NCI-H146 treated with DMSO at 0.1 percent for 48 hours (cell line): ENCODE measurements around the gene VPS13D.
A peak's percentile ranks its signal among the peaks of the same experiment; 100 is the strongest.

Experiments
- DNase-seq: peaks from one replicate; lab custom pipeline; 2025; ENCODE audit not compliant: unreplicated experiment; lab: John Stamatoyannopoulos, UW

The VPS13D gene

DNA sequence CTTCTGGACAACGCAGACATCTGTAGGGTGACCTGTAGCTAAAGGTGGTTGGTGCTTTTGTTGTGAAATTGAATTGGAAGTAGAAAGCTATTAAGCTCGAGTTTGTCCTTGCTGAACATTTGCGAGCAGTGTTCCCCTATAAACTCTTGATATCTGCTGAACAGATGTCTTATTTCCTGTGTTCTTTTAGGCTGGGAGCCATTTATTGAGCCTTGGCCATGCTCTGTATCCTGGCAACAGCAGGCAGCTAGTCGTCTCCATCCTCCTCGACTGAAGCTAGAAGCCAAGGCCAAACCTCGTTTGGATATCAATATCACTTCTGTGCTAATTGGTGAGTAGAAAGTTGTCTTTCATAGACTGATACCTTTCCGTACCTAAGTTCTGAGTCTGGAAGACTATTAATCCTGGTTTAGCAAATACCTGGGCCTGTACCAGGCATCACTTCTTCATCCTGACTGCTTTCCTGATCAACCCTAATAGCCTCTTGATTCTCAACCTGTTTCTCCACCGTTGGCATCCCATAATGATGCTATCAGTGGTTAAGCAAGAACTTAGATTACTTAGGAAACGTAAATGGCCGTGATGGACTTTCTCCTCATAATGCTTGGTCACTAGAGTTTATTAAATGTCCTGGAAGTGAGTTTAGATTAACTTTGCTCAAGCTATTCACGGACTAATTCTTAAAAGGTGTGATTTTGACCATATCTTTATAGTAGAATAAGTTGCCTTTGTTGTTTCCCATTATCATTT lies 103.4 kb downstream of the VPS13D start:
- no peak for DNase-seq

DNA sequence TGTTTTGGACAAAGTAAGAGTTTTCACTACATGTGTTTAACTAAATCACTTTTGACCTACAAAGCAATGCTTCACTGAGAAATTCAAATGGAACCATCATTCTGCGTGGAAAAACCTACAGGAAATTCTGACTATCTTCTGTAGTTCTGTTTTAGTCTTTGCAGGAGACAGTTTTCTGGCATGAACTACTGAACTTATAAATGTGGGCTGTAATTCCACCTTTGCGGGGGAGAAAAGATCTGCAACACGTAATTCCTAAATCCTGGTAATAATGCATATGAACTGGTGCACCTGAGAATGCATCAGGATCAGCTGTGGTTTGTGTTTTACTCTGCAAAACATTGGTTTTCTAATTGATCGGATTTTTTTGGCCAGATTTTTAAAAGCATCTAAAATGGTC lies 106.0 kb downstream of the VPS13D start:
- no peak for DNase-seq

DNA sequence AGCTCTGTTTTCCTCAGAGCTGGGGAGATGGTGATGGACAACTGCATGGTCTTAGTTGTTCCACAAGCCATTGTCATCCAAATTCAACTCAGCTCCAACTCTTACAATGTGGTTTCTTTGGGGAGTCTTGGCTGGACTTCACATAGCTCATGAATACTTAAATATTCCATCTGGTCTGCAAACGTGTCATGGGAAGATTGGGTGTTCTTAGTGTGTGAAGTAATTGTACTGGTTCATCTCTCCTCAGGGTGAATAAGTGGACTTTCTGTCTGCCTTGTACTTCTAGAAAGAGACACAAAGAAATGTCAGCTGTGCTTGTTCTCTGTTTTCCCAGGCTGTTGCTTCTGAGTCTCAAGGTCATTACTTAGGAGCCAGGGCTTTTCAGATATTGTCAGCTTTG lies 106.6 kb downstream of the VPS13D start:
- DNase-seq, result no peak

DNA sequence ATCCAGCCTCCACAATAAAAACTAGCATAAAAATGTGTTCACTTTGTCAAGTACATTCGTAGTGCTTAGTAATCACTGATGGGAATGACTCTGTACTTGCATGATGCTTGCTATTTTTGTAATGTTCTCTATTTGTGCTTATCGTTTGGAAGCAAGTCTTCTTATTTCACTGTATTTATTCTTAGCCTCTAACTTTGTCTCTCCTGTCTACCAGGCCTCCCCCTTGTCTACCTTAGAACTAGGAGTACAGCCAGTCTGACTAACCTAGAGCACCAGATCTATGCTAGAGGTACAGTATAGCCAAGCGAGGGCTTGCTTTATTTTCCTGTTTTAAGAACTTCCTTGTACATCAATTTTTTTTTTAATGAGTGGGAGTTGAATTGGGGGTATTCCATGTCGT lies 108.2 kb downstream of the VPS13D start:
- DNase-seq, result no peak

DNA sequence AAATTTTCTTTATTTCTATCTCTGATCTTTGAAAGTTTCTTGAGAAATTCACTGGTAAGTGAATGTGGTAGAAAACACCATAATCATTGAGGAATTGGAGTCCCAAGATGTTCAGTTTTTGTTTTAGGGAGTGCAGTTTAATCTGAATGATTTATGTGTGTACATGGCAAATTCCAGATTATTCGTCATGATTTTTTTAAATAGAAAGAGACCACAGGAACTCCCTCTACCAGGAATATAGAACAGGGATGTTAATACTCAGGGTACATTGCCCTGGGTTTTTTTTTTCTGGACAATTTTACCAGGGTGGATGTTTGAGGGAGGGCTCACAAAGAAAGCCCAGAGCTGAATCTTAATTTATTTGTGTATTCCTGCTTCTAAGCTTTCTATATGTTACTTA lies 109.0 kb downstream of the VPS13D start:
- no peak for DNase-seq

DNA sequence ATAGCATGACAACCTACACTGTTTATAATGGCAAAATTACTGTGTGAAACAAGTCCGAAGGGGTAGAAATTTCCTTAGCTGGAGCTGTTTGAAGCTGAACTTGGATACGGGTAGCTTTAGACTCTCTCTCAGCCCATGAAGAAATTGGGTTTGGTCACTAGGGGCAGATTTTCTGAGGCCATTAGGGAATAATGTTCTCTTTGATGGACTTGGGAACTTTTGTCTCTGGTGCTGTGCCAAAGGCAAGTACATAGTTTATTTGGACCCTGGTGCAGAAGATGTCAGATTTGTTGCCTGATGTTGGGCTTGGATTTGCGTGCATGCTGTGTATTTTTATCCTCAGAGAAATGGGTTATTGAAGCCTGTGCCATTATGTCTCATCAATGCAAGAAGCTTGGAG lies 109.6 kb downstream of the VPS13D start:
- no peak for DNase-seq

DNA sequence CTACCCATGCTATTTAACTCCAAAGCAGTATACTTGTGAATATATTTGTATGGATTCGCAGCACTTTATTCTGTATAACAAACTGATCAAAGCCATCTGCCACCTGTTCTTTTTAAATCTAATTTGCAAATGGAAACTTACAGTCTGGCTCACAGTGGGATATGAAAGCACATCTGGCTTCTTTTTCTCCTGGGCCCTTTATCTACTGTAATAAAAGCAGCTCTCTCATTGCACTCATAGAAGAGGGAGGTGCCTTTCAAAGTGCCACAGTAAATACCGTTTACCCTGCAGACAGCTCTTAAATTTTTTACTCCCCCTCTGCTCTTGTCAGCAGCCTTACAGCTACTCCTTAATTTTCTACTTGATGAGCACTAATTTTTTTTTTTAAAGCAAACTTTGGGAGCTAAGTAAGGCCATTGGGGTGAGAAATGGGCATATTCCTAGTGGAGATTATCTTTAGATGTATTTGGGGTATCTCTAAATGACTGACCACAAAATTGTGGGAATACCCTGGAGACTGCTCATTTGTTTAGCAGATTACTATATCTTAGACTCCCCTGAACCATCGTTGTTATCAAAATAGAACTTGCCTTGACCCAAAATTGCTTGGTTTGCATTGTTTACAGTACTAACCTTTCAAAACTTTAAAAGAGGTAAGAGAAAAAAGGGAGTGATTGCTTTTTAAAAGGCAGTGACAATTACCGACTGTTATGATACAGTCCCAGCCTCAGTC lies 110.1 kb downstream of the VPS13D start:
- DNase-seq, result peak; percentile 33

DNA sequence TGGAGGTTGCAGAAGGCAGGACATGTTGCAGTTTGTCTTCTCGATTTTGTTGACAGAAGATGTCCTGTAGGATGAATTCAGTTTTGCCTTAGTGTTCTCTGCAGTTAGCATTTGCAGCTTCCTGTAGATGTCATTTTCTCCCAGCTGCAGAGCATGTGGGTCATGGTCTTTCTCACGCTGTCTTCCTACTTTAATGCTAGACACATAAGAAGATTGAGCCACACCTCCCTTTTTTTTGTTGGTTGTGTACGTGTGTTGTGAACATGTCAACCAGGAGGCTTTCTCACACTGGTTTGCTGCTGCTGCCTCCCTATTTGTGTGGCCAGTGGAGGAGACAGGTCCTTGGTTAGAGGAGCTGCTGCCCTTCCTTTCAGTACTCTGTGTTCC lies 110.7 kb downstream of the VPS13D start:
- no peak for DNase-seq

DNA sequence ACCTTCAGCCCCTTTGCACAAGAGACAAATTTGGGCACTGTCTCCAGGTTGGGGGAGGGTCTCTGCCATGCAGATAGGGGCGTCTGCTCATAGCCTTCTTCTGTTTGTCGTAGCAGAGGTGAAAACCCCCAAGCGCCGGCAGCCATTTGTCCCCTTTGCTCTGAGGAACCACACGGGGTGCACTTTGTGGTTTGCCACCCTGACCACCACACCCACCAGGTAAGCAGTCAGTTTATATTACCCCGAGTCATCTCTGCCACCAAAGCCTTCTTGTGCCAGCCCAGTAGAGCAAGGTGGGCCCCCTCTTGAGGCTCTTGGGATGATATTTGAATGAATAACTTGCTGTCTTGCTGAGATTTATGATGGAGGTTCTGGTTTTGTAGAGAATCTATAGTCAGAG lies 111.8 kb downstream of the VPS13D start:
- DNase-seq, result no peak

DNA sequence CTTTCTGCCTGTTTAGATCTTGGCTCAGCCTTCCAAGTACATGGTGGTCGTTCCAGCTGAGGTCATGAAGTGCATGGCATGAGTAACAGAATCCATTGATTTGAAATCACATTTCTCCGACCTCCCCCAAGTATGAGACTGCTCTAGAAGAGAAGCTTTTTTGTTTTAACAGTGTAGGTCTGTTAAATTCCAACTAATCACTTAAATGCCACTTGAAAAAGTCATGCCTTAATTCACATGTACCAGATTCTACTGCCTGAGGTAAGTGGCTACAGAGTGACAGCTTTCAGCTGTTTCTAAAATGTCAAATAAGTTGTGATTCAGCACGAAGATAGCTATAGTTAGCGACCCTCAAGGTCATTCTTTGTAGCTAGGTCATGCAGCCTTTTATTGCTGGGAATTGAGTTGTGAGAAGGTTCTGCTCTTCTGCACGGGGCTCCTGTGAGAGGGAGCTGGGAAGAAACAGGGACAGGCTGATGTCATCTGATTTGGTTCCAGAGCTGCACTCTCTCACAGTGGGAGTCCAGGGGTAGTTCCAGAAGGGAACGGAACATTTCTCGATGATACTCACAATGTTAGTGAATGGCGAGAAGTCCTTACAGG lies 112.7 kb downstream of the VPS13D start:
- no peak for DNase-seq

DNA sequence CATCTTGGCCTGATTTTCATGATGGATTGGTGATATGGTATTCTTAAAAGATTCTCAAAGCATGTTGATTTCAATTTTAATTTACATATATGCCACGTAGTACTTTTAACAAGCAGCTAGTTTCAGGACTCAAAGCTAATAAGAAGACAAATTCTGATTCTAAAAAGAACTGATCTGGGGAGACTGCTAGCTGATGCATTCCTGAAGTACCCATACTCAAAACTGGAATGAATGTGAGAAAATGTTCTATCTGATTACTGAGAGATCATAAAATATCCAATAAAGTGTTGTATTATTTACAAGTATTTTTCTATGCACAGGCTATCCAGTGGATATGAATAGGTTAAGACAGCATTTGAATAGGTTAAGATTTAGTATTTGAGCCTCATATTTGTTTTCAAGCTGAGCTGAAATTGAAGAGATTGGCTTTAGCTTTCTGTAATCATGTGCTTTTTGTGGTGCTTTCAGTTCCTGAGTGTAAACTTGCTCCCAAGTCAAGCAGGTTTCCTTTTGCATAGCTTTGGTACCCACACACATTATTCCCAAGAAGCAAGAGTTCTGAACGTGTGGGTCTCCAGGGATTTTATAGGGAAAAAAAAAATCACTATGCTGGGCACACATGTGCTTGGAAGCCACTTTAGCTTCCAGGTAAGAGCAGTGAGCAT lies 114.1 kb downstream of the VPS13D start:
- DNase-seq, result no peak

DNA sequence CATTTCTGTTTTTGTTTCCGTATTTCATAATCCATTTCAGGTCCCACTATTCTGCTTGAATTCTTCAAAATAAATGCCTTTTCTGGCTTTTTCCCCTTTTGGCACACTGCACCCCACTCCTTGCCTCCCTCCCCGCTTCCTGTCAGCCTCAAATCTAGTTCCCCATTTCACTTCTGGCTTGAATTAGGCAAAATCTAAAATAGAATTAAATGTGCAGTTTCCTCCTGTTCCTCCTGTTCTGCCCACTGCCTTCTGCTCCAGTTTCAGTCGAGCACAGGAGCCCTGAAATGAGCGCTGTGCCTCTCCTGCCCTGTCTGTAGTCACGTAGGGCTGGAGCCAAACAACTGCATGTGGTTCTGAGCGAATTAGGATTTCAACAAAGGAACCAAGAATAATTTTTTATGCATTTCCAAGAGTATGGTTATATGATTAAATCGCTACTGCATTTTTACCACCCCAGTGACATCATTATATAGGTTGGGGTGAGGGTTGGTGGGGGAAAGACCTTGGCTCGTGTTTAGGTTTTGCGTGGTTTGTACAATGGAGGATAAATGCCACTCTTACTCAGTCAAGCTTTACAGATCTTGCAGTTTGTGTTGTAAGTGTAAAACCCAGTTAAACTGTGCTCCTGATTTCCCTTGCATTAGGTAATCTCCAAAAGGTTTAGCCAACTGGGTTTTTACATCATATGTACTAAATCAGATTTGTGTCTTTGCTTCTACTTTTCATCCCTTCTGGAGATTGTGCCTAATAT lies 114.9 kb downstream of the VPS13D start:
- no peak for DNase-seq

DNA sequence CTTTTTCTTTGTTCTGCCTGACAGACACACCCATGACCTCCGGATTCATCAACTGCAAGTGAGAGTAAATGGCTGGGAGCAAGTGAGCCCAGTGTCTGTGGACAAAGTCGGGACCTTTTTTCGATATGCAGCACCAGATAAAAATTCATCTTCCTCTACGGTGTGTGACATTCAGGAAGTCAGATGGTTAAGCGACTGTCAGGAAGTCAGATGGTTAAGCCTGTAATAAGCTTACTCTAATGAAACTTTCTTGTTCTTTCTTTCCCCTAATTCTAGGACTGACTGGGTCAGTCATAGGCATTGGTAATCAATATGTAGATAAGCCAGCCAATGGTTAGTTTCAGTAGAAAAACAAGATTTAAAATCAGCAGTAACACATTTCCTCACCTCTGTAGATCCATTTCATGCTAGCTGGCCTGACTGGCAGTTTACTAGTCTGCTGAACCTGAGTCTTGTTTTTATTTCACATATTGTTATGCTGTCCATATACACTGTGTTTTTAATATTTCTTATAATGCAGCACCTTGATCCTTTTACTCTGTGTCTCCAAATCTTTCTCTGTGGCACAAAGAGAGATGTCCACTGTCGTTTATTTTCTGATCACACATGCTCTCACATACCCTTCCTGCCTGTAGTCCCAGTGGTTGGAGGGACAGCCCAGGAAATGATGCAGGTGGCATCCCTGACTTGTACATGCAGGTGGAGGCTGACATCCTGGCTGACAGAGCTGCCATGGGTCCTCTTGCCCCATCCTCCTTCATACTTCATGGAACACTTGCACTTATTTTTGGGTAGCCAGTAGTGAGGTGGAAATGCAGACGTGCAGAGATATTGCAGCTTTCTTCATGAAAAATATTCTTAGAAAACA lies 115.8 kb downstream of the VPS13D start:
- DNase-seq, result no peak

DNA sequence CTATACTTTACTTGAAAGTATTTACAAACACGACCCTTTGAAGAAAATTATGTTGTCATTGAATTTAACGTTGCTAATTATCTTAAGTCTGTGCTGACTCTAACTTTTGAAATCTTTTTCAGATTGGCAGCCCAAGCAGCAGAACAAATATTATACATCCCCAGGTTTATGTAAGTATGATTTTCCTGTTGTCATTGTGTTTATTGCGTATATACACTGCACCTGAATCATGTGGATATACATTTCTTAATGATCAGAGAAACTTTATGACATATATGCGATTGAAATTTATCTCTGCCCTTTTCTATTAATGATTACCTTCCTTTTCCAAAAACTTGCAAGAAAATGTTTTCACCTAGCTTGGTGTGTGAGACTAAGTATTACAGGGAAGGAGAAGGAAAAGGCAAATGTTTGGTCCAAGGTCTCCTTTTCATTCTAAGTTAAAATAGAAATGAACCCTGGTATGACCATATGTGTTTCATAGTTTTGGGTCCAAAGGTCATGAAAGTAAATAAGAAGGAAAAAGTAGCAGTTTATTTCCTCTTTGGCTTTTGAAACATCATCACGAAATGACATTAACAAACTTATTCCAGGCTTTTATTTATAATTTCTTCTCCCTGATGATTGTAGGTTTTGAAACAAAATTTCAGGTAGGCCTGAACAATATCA lies 116.8 kb downstream of the VPS13D start:
- no peak for DNase-seq

DNA sequence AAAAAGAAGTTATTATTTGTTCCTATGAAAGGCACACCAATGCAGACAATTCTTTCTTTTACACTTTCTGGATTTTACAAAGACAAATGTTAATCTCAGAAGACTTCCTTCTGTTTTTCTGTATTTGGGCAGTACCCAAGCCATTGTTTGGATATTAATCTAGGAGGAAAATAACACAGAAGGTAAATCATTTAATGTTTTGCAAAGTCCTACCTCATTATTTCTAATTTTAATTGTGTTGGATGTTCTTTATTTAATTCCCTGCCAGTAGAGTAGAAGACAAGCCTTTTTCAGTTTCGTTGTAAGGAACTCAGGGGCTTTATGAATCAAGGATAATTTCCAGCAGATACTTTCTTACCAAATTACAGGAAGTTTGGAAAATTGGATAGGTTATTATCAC lies 118.3 kb downstream of the VPS13D start:
- no peak for DNase-seq

DNA sequence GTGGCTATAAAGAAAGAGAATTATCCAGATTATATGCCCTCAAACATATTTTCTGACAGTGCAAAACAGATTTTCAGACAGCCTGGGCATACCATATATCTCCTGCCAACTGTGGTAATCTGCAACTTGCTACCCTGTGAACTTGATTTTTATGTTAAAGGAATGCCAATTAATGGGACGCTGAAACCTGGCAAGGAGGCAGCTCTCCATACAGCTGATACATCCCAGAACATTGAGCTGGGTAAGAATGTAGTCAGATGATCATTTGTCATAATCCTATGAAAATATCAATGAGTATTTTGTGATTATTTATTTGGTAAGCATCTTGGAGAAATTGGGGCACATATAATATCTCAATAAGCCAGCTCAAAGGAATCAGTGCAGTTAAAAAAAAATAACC lies 124.2 kb downstream of the VPS13D start:
- no peak for DNase-seq

DNA sequence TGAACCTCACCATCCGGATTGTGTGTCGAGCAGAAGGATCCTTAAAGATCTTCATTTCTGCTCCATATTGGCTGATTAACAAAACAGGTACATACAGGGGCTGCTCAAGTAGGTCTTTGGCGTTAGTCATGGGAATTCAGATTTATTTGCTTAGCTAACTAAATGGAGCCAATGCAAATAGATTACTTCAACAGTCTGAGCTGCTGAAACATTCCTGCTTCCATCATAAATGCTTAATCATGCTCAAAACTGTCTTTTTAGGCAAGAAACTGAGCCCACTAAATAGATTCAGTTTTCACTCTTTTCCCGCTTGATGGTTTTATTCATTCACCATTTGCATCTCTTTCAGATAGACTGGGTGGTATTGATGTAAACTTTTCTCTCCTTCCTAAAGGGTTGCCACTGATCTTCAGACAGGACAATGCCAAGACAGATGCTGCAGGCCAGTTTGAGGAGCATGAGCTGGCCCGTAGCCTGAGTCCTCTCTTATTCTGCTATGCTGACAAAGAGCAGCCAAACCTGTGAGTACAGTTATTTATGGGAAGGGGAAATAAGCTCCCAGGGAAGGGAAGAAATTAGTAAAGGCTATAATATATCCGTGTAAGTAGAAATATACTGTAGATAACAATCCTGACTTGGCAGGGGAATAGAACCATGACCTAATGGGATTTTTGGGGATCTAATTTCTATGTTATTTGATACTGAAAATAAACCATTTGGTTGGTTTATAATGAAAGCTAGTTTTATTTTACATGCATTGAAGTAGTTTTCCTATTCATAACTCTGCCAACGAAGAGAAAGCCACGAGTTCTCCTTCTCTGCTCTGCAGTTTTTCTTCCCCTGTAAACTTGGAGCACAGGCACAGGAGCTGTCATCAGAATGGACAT lies 126.4 kb downstream of the VPS13D start:
- no peak for DNase-seq

DNA sequence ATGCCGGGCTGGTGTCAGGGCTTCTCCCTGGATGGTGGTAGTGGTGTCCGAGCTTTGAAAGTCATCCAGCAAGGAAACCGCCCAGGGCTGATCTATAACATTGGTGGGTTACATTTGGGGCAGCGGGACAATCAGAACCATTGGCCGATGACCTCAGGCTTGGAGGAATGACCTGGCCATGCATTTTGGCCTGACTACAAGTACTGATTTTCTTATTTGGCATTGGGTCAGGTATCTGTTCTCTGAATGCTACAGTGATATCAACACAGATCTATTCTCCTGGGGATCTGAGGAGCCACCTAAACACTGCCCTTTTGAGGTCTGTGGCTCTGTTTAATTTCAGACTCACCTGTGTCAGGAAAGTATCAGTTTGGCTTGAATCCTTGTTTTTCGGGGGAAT lies 128.7 kb downstream of the VPS13D start:
- DNase-seq, result no peak
